Neural progenitor cell (in vitro differentiated cells): ENCODE measurements around the gene MESP2. TPM values are rescaled to one million over a fixed set of nuclear protein-coding genes. Genes with fewer than 3 reads are reported as not detected.

Experiments
- DNase-seq: peaks from one replicate; pipeline ENCODE4 v3.0.0-alpha.2; 2016; ENCODE audit warnings: low spot score
- H2AFZ ChIP-seq: fragments of 200-600 bp; sonication (generic); replicated peaks from 2 replicates; pipeline ENCODE4 v1.6.1; 2016; ENCODE audit warnings: antibody characterized with exemption
- H3F3A ChIP-seq: fragments of 200-600 bp; sonication (generic); 2 replicates; pipeline ENCODE4 v1.6.1; 2016; ENCODE audit warnings: antibody characterized with exemption, low read depth
- H3K27ac ChIP-seq: fragments of 200-600 bp; sonication (generic); 2 replicates; pipeline ENCODE4 v1.5.1; 2016; ENCODE audit warnings: mild to moderate bottlenecking
- H3K27me3 ChIP-seq: fragments of 200-600 bp; sonication (generic); 2 replicates; pipeline ENCODE4 v1.6.1; 2016; ENCODE audit warnings: mild to moderate bottlenecking, moderate library complexity
- H3K36me3 ChIP-seq: fragments of 200-600 bp; sonication (generic); 2 replicates; pipeline ENCODE4 v1.5.1; 2016
- H3K4me1 ChIP-seq: fragments of 200-600 bp; sonication (generic); 2 replicates; pipeline ENCODE4 v1.6.1; 2016; ENCODE audit warnings: mixed run types
- H3K4me2 ChIP-seq: fragments of 200-600 bp; sonication (generic); 2 replicates; pipeline ENCODE4 v1.6.1; 2016
- H3K4me3 ChIP-seq: fragments of 200-600 bp; sonication (generic); 2 replicates; pipeline ENCODE4 v1.5.1; 2016
- H3K79me2 ChIP-seq: fragments of 200-600 bp; sonication (generic); 2 replicates; pipeline ENCODE4 v1.6.1; 2016; ENCODE audit warnings: low read depth
- H3K9ac ChIP-seq: fragments of 200-600 bp; sonication (generic); 2 replicates; pipeline ENCODE4 v1.6.1; 2016
- H3K9me3 ChIP-seq: fragments of 200-600 bp; sonication (generic); 2 replicates; pipeline ENCODE4 v1.5.1; 2016; ENCODE audit warnings: low read depth
- H4K20me1 ChIP-seq: fragments of 200-600 bp; sonication (generic); 2 replicates; pipeline ENCODE4 v1.6.1; 2016; ENCODE audit warnings: low read depth
- H3K27ac Mint-ChIP-seq: 3 replicates; pipeline ENCODE4 v1.8.0; 2021; ENCODE audit warnings: mixed read lengths
- H3K27me3 Mint-ChIP-seq: 2 replicates; pipeline ENCODE4 v1.8.0; 2022; ENCODE audit warnings: low read depth, mild to moderate bottlenecking, inconsistent platforms, moderate library complexity, mixed read lengths; ENCODE audit not compliant: insufficient read depth
- H3K36me3 Mint-ChIP-seq: 3 replicates; pipeline ENCODE4 v1.8.0; 2021; ENCODE audit warnings: mixed read lengths
- H3K4me1 Mint-ChIP-seq: 3 replicates; pipeline ENCODE4 v1.8.0; 2021; ENCODE audit warnings: mixed read lengths
- H3K4me3 Mint-ChIP-seq: 3 replicates; pipeline ENCODE4 v1.8.0; 2021; ENCODE audit warnings: mild to moderate bottlenecking, moderate library complexity, mixed read lengths
- H3K9me3 Mint-ChIP-seq: 3 replicates; pipeline ENCODE4 v1.8.0; 2020; ENCODE audit warnings: mixed read lengths
- EZH2 ChIP-seq: fragments of 200-600 bp; sonication (generic); IDR thresholded peaks from 2 replicates; pipeline ENCODE4 v1.6.1; 2017; ENCODE audit warnings: antibody characterized with exemption, mild to moderate bottlenecking, moderate library complexity
- EZH2phosphoT487 ChIP-seq: fragments of 200-600 bp; sonication (generic); IDR thresholded peaks from 2 replicates; pipeline ENCODE4 v1.6.1; 2017; ENCODE audit warnings: antibody characterized with exemption
- total RNA-seq: library from RNA; depleted of rRNA; stranded (reverse); fragments of >200 nt; gene quantifications from 2 replicates; pipeline ENCODE4 v1.2.3, GENCODE V29; 2015; ENCODE audit warnings: low replicate concordance
- TF ChIP-seq, protein P1 (sequence below): fragments of 200-600 bp; sonication (generic); IDR thresholded peaks from 2 replicates; pipeline ENCODE4 v1.5.1; 2017; ENCODE audit warnings: antibody characterized with exemption, mild to moderate bottlenecking

MESP2 gene
- total RNA-seq, 1 donor from 2014 or later: not detected

DNA sequence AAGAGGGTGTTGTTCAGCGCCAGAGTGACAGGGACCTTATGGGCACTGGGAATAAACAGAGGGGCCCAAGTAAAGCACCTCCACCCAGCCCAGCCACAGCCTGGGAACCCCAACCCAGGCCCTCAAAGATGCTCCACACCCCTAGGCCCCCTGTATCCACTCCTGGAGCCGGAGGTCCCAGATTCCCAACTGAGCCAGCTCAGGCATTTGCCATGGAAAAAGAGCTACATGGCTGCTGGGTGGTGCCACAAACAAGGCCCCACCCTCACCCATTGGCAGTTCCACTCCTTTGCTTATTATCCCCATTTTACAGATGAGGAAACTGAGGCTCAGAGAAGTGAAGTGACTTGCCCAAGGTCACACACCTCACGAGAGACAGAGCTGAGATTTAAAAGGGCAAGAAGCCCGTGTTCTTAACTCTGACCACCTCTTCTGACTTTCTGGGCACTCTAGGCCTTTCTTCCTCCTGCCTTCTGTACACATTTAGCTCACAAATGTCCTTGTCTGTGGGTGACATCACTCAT, 21.6 kb downstream of the MESP2 start:
- Histone ChIP-seq H3F3A (no peaks in the 10 kb centered on the region), H3K36me3 (no peaks in the 10 kb centered on the region), H2AFZ (no peak overlapping the region), H3K4me1 (no peaks in the 10 kb centered on the region), H3K4me2 (no peak overlapping the region), H3K27me3 (no peaks in the 10 kb centered on the region), H3K9ac (no peak overlapping the region), H3K9me3 (no peaks in the 10 kb centered on the region), H3K79me2 (no peaks in the 10 kb centered on the region), H3K27ac (no peak overlapping the region), H3K4me3 (no peak overlapping the region), H4K20me1 (no peaks in the 10 kb centered on the region)
- peaks cover 12% of the 10 kb centered on the region for H3K27me3 Mint-ChIP-seq
- H3K4me3 Mint-ChIP-seq: no peak overlapping the region
- H3K4me1 Mint-ChIP-seq: peaks cover 6% of the 10 kb centered on the region
- TF ChIP-seq, protein P1, sequence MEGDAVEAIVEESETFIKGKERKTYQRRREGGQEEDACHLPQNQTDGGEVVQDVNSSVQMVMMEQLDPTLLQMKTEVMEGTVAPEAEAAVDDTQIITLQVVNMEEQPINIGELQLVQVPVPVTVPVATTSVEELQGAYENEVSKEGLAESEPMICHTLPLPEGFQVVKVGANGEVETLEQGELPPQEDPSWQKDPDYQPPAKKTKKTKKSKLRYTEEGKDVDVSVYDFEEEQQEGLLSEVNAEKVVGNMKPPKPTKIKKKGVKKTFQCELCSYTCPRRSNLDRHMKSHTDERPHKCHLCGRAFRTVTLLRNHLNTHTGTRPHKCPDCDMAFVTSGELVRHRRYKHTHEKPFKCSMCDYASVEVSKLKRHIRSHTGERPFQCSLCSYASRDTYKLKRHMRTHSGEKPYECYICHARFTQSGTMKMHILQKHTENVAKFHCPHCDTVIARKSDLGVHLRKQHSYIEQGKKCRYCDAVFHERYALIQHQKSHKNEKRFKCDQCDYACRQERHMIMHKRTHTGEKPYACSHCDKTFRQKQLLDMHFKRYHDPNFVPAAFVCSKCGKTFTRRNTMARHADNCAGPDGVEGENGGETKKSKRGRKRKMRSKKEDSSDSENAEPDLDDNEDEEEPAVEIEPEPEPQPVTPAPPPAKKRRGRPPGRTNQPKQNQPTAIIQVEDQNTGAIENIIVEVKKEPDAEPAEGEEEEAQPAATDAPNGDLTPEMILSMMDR: no peak
- no peak for TF ChIP-seq EZH2
- no peak for TF ChIP-seq EZH2phosphoT487
- DNase-seq: peak; percentile 1
- H3K27ac Mint-ChIP-seq: no peak overlapping the region
- no peaks in the 10 kb centered on the region for H3K9me3 Mint-ChIP-seq
- H3K36me3 Mint-ChIP-seq: no peaks in the 10 kb centered on the region

- Histone ChIP-seq H3K27ac (no peak overlapping the region), H3K27me3 (no peaks in the 10 kb centered on the region), H3F3A (no peaks in the 10 kb centered on the region), H3K79me2 (no peaks in the 10 kb centered on the region), H3K4me2 (no peak overlapping the region), H3K4me3 (no peak overlapping the region), H2AFZ (no peak overlapping the region), H3K9me3 (no peaks in the 10 kb centered on the region), H3K36me3 (no peaks in the 10 kb centered on the region), H3K4me1 (no peaks in the 10 kb centered on the region), H4K20me1 (no peaks in the 10 kb centered on the region), H3K9ac (no peak overlapping the region)
- Mint-ChIP-seq H3K9me3 (no peaks in the 10 kb centered on the region), H3K4me1 (peaks cover 6% of the 10 kb centered on the region), H3K4me3 (no peak overlapping the region), H3K36me3 (no peaks in the 10 kb centered on the region), H3K27ac (no peak overlapping the region), H3K27me3 (peaks cover 12% of the 10 kb centered on the region)
- TF ChIP-seq EZH2phosphoT487 (no peak), EZH2 (no peak)
- TF ChIP-seq, protein P1: no peak
- no peak for DNase-seq
Measured at GRCh38 chr15:89799011-89799911, 23.1 kb downstream of the MESP2 start.

GRCh38 chr15:89799918-89800498, 23.9 kb downstream of the MESP2 start:
- Mint-ChIP-seq H3K27ac (no peak overlapping the region), H3K9me3 (no peaks in the 10 kb centered on the region), H3K4me1 (peaks cover 6% of the 10 kb centered on the region), H3K4me3 (no peak overlapping the region), H3K36me3 (no peaks in the 10 kb centered on the region), H3K27me3 (peaks cover 15% of the 10 kb centered on the region)
- no peaks in the 10 kb centered on the region for H3F3A ChIP-seq
- no peaks in the 10 kb centered on the region for H3K9me3 ChIP-seq
- DNase-seq: no peak
- H3K27ac ChIP-seq: no peak overlapping the region
- H3K79me2 ChIP-seq: no peaks in the 10 kb centered on the region
- no peak overlapping the region for H3K9ac ChIP-seq
- H3K4me3 ChIP-seq: no peak overlapping the region
- H4K20me1 ChIP-seq: no peaks in the 10 kb centered on the region
- H3K27me3 ChIP-seq: no peaks in the 10 kb centered on the region
- no peaks in the 10 kb centered on the region for H3K36me3 ChIP-seq
- no peak overlapping the region for H2AFZ ChIP-seq
- TF ChIP-seq, protein P1: no peak
- TF ChIP-seq EZH2phosphoT487 (no peak), EZH2 (no peak)
- H3K4me2 ChIP-seq: no peak overlapping the region
- no peaks in the 10 kb centered on the region for H3K4me1 ChIP-seq
